Erythroblast (primary cell): ENCODE measurements around the gene DGKD.

Experiments
- GATA1 ChIP-seq: IDR thresholded peaks from 2 replicates; pipeline ENCODE4 v1.6.1; 2011; ENCODE audit warnings: low read depth, mild to moderate bottlenecking, control low read depth, low read length, moderate library complexity
- POLR2A ChIP-seq: IDR thresholded peaks from 2 replicates; pipeline ENCODE4 v1.6.1; 2011; ENCODE audit warnings: mild to moderate bottlenecking, low read length

DNA sequence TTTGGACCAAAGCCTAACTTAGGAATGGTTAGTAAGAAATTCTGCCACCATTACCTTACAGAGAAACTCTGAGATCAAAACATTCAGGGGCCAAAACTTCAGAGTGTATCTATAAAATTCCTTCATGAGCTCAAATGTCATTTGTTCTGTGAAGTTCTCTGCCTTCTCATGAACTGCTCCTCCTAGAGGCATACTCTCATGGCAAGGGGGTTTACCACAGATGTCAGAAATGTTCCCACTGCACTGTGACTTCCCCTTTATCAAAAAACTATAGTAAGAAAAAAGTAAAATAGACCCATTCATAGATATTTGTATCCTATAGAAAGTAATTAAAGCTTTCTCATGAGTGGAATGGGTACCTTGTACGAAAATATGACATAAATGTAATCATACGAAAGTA is 143.8 kb downstream of the DGKD start:
- TF ChIP-seq POLR2A (no peak), GATA1 (no peak)
